K562 (cell line): ENCODE data around the gene SOX12. TPM values are rescaled to one million over a fixed set of nuclear protein-coding genes. Genes with fewer than 3 reads are reported as not detected.

Experiments used
- CBX8 ChIP-seq: fragments of 200-600 bp; sonication (generic); IDR thresholded peaks from 2 replicates; pipeline ENCODE4 v1.6.1; 2012; ENCODE audit warnings: borderline replicate concordance, mixed run types, low read depth, mild to moderate bottlenecking, moderate library complexity, mixed read lengths, low read length, control low read depth, inconsistent platforms; ENCODE audit not compliant: poor library complexity, severe bottlenecking; ENCODE audit errors: extremely low read depth
- CCAR2 ChIP-seq: fragments of 200-400 bp; formaldehyde crosslinking; IDR thresholded peaks from 2 replicates; pipeline ENCODE4 v1.6.1; 2017; ENCODE audit warnings: mild to moderate bottlenecking, low read depth, low read length
- FIP1L1 ChIP-seq: fragments of 200-400 bp; formaldehyde crosslinking; IDR thresholded peaks from 2 replicates; pipeline ENCODE4 v1.6.1; 2018; ENCODE audit warnings: mild to moderate bottlenecking, low read depth, low read length; ENCODE audit not compliant: poor library complexity, severe bottlenecking
- KLF1 ChIP-seq: fragments of 450-650 bp; IDR thresholded peaks from 2 replicates; pipeline ENCODE4 v1.6.1; 2016; ENCODE audit warnings: missing genetic modification characterization, missing compliant biosample characterization
- MTF1 ChIP-seq: fragments of 250-450 bp; sonication (Bioruptor Pico); IDR thresholded peaks from 2 replicates; pipeline ENCODE4 v1.9.0; 2021; ENCODE audit warnings: moderate library complexity, mild to moderate bottlenecking, inconsistent platforms, borderline replicate concordance
- PML ChIP-seq: IDR thresholded peaks from 2 replicates; pipeline ENCODE4 v1.6.1; 2012; ENCODE audit warnings: low read length, inconsistent platforms
- PREB ChIP-seq: sonication (generic); formaldehyde crosslinking; IDR thresholded peaks from 2 replicates; pipeline ENCODE4 v1.8.1; 2023; ENCODE audit warnings: mild to moderate bottlenecking, missing genetic modification reagents
- PTTG1 ChIP-seq: fragments of 450-650 bp; IDR thresholded peaks from 2 replicates; pipeline ENCODE4 v1.6.1; 2016; ENCODE audit warnings: low read depth, mild to moderate bottlenecking, missing genetic modification characterization, missing compliant biosample characterization
- RHOXF2B ChIP-seq: fragments of 250-450 bp; sonication (Bioruptor Pico); conservative IDR thresholded peaks from 2 replicates; pipeline ENCODE4 v1.5.1; 2021
- TEAD4 ChIP-seq, 2 experiments: sonication (generic) in 1 of 2; formaldehyde crosslinking in 1 of 2; IDR thresholded peaks; 2 replicates each; pipeline versions ENCODE4 v1.6.1 to v1.8.0; 2012 to 2022; ENCODE audit warnings: borderline replicate concordance in 1 of 2, inconsistent platforms in 1 of 2, low read length in 1 of 2, mild to moderate bottlenecking in 1 of 2, missing genetic modification reagents in 1 of 2
- WHSC1 ChIP-seq: IDR thresholded peaks from one replicate; pipeline ENCODE4 v1.6.1; 2012; ENCODE audit warnings: low read length, control low read depth, inconsistent platforms
- ZNF274 ChIP-seq: IDR thresholded peaks from 2 replicates; pipeline ENCODE4 v1.6.1; 2011; ENCODE audit warnings: low read depth, mild to moderate bottlenecking, low read length, moderate library complexity, borderline replicate concordance
- ZNF280A ChIP-seq: fragments of 450-650 bp; IDR thresholded peaks from 2 replicates; pipeline ENCODE4 v1.6.1; 2018; ENCODE audit warnings: mild to moderate bottlenecking, low read depth; ENCODE audit not compliant: partially characterized antibody
- ZNF75A ChIP-seq: fragments of 450-650 bp; formaldehyde crosslinking; IDR thresholded peaks from 2 replicates; pipeline ENCODE4 v1.4.0; 2020; ENCODE audit warnings: mild to moderate bottlenecking
- ZNF764 ChIP-seq: fragments of 250-450 bp; sonication (Bioruptor Pico); IDR thresholded peaks from 2 replicates; pipeline ENCODE4 v1.4.0; 2020; ENCODE audit warnings: low read depth, mild to moderate bottlenecking, moderate library complexity
- polyA plus RNA-seq, 8 experiments: library from polyadenylated mRNA; depleted of rRNA in 4 of 8; stranded (reverse) in 5 of 8; unstranded in 3 of 8; fragments of >200 nt; fragmentation: Nextera tagmentation in 2 of 8; fragmentation: Illumina TruSeq in 1 of 8; extraction: Ambion mirVana in 2 of 8; extraction: Trizol in 1 of 8; gene quantifications; 2 replicates each; pipeline versions ENCODE4 v1.2.1 to v1.2.3, GENCODE V29; 2011 to 2014; ENCODE audit warnings: inconsistent platforms in 1 of 8, missing spikeins in 1 of 8
- total RNA-seq, 7 experiments: library from RNA; depleted of rRNA in 6 of 7; stranded (reverse); fragments of >200 nt in 6 of 7; fragmentation: Illumina TruSeq in 2 of 7; extraction: Trizol in 2 of 7; gene quantifications; 2 replicates each; pipeline versions ENCODE4 v1.2.1 to v1.2.3, GENCODE V29; 2011 to 2021; ENCODE audit warnings: low replicate concordance in 1 of 7
- TF ChIP-seq, protein P1 (sequence below): sonication (generic); formaldehyde crosslinking; IDR thresholded peaks from 2 replicates; pipeline ENCODE4 v1.8.1; 2023; ENCODE audit warnings: mild to moderate bottlenecking, missing genetic modification reagents
- TF ChIP-seq, protein P2 (sequence below): fragments of 450-650 bp; IDR thresholded peaks from 2 replicates; pipeline ENCODE4 v1.6.1; 2016; ENCODE audit warnings: mild to moderate bottlenecking
- TF ChIP-seq, protein P3 (sequence below): fragments of 250-450 bp; sonication (Bioruptor Pico); IDR thresholded peaks from 2 replicates; pipeline ENCODE4 v1.6.1; 2021; ENCODE audit warnings: mild to moderate bottlenecking

SOX12 gene
- total and polyA plus RNA-seq, 9 of the 15 experiments (the other 6 are each of a cell fraction or from before 2014, with no cell fraction given), result 0.42 to 26.3 (median 2.6) TPM

DNA sequence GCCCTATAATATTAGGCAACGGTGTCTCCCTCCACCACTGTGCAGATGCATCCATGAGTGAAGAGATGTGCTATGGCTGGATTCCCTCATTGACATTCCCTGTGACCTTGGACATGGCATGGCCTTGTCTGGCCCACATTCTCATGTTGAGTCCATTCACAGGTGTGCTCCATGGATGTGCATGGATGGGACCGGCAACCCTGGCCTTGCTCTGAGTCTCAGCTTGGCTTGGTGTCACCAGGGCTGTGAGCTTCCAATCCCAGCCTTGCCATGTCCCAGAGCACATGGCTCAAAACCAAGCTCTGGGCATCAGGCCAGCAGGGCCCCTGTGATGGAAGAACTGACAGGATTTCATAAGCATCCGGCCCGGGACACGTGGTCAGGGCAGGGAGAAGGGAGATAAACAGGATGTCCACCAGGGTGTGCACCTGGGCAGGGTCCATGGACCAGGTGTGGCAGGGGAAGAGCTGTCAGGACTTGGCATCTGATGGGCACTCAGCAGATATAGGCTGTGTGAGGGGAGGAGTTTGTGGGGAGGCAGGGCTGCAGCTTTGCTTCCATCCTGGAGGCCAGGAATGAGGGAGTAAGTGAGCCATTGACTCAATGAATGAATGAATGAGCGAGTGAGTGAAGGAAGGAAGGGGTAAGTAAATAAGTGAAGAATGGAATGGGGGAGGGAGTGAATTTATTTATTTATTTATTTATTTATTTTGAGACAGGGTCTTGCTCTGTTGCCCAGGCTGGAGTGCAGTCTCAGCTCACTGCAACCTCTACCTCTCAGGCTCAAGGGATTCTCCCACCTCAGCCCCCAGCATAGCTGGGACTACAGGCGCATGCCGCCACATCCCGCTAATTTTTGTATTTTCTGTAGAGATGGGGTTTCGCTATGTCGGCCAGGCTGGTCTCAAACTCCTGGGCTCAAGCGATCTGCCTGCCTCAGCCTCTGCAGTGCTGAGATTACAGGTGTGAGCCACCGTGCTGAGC, 37.2 kb downstream of the SOX12 start (continued):
- TF ChIP-seq PTTG1 (tag), result peak; percentile 62; the same call in 1 of the 2 replicates
- TF ChIP-seq, protein P1, sequence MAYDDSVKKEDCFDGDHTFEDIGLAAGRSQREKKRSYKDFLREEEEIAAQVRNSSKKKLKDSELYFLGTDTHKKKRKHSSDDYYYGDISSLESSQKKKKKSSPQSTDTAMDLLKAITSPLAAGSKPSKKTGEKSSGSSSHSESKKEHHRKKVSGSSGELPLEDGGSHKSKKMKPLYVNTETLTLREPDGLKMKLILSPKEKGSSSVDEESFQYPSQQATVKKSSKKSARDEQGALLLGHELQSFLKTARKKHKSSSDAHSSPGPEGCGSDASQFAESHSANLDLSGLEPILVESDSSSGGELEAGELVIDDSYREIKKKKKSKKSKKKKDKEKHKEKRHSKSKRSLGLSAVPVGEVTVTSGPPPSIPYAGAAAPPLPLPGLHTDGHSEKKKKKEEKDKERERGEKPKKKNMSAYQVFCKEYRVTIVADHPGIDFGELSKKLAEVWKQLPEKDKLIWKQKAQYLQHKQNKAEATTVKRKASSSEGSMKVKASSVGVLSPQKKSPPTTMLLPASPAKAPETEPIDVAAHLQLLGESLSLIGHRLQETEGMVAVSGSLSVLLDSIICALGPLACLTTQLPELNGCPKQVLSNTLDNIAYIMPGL (CRISPR knock-in tag), result no peak
- no peak for TF ChIP-seq CCAR2
- no peak for TF ChIP-seq CBX8
- TF ChIP-seq, protein P2, sequence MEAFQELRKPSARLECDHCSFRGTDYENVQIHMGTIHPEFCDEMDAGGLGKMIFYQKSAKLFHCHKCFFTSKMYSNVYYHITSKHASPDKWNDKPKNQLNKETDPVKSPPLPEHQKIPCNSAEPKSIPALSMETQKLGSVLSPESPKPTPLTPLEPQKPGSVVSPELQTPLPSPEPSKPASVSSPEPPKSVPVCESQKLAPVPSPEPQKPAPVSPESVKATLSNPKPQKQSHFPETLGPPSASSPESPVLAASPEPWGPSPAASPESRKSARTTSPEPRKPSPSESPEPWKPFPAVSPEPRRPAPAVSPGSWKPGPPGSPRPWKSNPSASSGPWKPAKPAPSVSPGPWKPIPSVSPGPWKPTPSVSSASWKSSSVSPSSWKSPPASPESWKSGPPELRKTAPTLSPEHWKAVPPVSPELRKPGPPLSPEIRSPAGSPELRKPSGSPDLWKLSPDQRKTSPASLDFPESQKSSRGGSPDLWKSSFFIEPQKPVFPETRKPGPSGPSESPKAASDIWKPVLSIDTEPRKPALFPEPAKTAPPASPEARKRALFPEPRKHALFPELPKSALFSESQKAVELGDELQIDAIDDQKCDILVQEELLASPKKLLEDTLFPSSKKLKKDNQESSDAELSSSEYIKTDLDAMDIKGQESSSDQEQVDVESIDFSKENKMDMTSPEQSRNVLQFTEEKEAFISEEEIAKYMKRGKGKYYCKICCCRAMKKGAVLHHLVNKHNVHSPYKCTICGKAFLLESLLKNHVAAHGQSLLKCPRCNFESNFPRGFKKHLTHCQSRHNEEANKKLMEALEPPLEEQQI, result no peak
- no peak for TF ChIP-seq KLF1 (tag)
- TF ChIP-seq TEAD4 (IDR thresholded peaks at IDR 0.05; ENCODE audit: low read length), result 0 out of 2 replicates have a peak, but pooled peaks have one; percentile 26
- TF ChIP-seq TEAD4 (CRISPR knock-in tag; IDR thresholded peaks at IDR 0.05; ENCODE audit: borderline replicate concordance), result no peak
- no peak for TF ChIP-seq PREB (CRISPR knock-in tag)
- TF ChIP-seq ZNF274, result no peak
- TF ChIP-seq, protein P3, sequence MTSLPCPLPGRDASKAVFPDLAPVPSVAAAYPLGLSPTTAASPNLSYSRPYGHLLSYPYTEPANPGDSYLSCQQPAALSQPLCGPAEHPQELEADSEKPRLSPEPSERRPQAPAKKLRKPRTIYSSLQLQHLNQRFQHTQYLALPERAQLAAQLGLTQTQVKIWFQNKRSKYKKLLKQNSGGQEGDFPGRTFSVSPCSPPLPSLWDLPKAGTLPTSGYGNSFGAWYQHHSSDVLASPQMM, result no peak
- TF ChIP-seq ZNF764 (CRISPR knock-in tag), result no peak
- TF ChIP-seq ZNF75A (CRISPR knock-in tag), result no peak
- no peak for TF ChIP-seq ZNF280A
- TF ChIP-seq MTF1 (CRISPR knock-in tag), result no peak
- no peak for TF ChIP-seq WHSC1
- no peak for TF ChIP-seq FIP1L1
- 0 out of 2 replicates have a peak, but pooled peaks have one; percentile 38 for TF ChIP-seq RHOXF2B (CRISPR knock-in tag)
- TF ChIP-seq PML, result no peak
